ENCODE results near the gene ECE2.

Gene ECE2

GRCh38 chr3:184230603-184231528, 45.0 kb upstream of the ECE2 start:
- no peak for DNase-seq (ENCODE audit: low read depth)
- H3K4me3 ChIP-seq (ENCODE audit: control insufficient read depth, low read depth, low read length) = no peak overlapping the region
- TF ChIP-seq CTCF (IDR thresholded peaks at IDR 0.05; ENCODE audit: control insufficient read depth, insufficient read depth, low read depth, low read length, missing control alignments) = no peak

- no peak for DNase-seq (ENCODE audit: low read depth)
- TF ChIP-seq CTCF (IDR thresholded peaks at IDR 0.05; ENCODE audit: control insufficient read depth, insufficient read depth, low read depth, low read length, missing control alignments) = no peak
- H3K4me3 ChIP-seq (ENCODE audit: control insufficient read depth, low read depth, low read length) = no peak overlapping the region
These were observed 44.2 kb upstream of the ECE2 start for GRCh38 chr3:184231671-184232070.

GRCh38 chr3:184233127-184233843, 42.5 kb upstream of the ECE2 start:
- H3K4me3 ChIP-seq (ENCODE audit: control insufficient read depth, low read depth, low read length) = no peak overlapping the region
- DNase-seq (ENCODE audit: low read depth) = no peak
- no peak for TF ChIP-seq CTCF (IDR thresholded peaks at IDR 0.05; ENCODE audit: control insufficient read depth, insufficient read depth, low read depth, low read length, missing control alignments)

- TF ChIP-seq CTCF (IDR thresholded peaks at IDR 0.05; ENCODE audit: control insufficient read depth, insufficient read depth, low read depth, low read length, missing control alignments) = no peak
- no peak overlapping the region for H3K4me3 ChIP-seq (ENCODE audit: control insufficient read depth, low read depth, low read length)
- peak; percentile 45 for DNase-seq (ENCODE audit: low read depth)
These were observed 41.6 kb upstream of the ECE2 start for GRCh38 chr3:184234224-184234623.

- no peak for TF ChIP-seq CTCF (IDR thresholded peaks at IDR 0.05; ENCODE audit: control insufficient read depth, insufficient read depth, low read depth, low read length, missing control alignments)
- DNase-seq (ENCODE audit: low read depth) = no peak
- no peak overlapping the region for H3K4me3 ChIP-seq (ENCODE audit: control insufficient read depth, low read depth, low read length)
These were observed 41.0 kb upstream of the ECE2 start for GRCh38 chr3:184234671-184235380.

- TF ChIP-seq CTCF (IDR thresholded peaks at IDR 0.05; ENCODE audit: control insufficient read depth, insufficient read depth, low read depth, low read length, missing control alignments) = no peak
- H3K4me3 ChIP-seq (ENCODE audit: control insufficient read depth, low read depth, low read length) = no peak overlapping the region
- DNase-seq (ENCODE audit: low read depth) = no peak
These were observed 40.3 kb upstream of the ECE2 start for GRCh38 chr3:184235381-184236032.

Measured in AG09309 (cell line).